HEK293 (cell line): ENCODE measurements around the gene GANAB.

ENCODE experiments used
- ELK4 ChIP-seq: IDR thresholded peaks from 2 replicates; pipeline ENCODE4 v1.6.1; 2011; ENCODE audit warnings: mild to moderate bottlenecking, low read depth, low read length, borderline replicate concordance
- ZFP37 ChIP-seq: fragments of 450-650 bp; formaldehyde crosslinking; IDR thresholded peaks from 2 replicates; pipeline ENCODE4 v1.5.1; 2016; ENCODE audit warnings: missing biosample characterization, missing genetic modification characterization
- ZNF561 ChIP-seq: fragments of 450-650 bp; IDR thresholded peaks from 2 replicates; pipeline ENCODE4 v1.5.1; 2018; ENCODE audit warnings: missing biosample characterization, missing genetic modification characterization, borderline replicate concordance

- TF ChIP-seq ZNF561 (tag by site-specific recombination): no peak
- no peak for TF ChIP-seq ELK4
- no peak for TF ChIP-seq ZFP37 (tag by site-specific recombination)
Observed at GRCh38 chr11:62610403-62610802, 36.0 kb downstream of the GANAB start.
